ENCODE results near the gene EIF2B2.

DNA sequence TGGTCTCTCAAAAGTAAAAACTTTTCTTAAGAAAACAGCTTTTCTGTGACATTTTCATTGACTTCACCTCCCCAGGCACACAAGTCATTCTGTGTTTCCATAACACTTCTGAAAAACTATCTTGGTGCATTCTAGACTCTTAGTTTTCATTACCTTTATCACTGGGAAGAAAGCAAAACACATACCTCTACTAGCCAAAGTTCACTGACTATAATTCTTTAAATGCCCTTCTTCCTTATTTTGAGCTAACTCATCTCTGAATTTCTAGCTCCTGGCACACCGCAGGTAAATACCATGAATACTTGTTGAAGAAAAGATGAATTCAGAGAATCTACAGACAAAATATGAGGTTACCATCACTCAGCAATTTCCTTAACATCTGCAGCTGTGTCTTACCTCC lies 27.4 kb downstream of the EIF2B2 start:
- TF ChIP-seq, protein P1, sequence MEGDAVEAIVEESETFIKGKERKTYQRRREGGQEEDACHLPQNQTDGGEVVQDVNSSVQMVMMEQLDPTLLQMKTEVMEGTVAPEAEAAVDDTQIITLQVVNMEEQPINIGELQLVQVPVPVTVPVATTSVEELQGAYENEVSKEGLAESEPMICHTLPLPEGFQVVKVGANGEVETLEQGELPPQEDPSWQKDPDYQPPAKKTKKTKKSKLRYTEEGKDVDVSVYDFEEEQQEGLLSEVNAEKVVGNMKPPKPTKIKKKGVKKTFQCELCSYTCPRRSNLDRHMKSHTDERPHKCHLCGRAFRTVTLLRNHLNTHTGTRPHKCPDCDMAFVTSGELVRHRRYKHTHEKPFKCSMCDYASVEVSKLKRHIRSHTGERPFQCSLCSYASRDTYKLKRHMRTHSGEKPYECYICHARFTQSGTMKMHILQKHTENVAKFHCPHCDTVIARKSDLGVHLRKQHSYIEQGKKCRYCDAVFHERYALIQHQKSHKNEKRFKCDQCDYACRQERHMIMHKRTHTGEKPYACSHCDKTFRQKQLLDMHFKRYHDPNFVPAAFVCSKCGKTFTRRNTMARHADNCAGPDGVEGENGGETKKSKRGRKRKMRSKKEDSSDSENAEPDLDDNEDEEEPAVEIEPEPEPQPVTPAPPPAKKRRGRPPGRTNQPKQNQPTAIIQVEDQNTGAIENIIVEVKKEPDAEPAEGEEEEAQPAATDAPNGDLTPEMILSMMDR (IDR thresholded peaks at IDR 0.05; ENCODE audit: insufficient read depth, low read depth, low read length) = no peak
- no peak for TF ChIP-seq EZH2 (IDR thresholded peaks at IDR 0.05; ENCODE audit: insufficient read depth, low read length)

All from astrocyte (in vitro differentiated cells and primary cell).